Measurements from ENCODE around the gene CELA3A.
"Not testable (repeated sequence)": the region's sequence is repeated elsewhere in the genome, so short reads cannot be mapped to it uniquely, and the experiment has no call there.

The CELA3A gene, protein sequence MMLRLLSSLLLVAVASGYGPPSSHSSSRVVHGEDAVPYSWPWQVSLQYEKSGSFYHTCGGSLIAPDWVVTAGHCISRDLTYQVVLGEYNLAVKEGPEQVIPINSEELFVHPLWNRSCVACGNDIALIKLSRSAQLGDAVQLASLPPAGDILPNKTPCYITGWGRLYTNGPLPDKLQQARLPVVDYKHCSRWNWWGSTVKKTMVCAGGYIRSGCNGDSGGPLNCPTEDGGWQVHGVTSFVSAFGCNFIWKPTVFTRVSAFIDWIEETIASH

DNA sequence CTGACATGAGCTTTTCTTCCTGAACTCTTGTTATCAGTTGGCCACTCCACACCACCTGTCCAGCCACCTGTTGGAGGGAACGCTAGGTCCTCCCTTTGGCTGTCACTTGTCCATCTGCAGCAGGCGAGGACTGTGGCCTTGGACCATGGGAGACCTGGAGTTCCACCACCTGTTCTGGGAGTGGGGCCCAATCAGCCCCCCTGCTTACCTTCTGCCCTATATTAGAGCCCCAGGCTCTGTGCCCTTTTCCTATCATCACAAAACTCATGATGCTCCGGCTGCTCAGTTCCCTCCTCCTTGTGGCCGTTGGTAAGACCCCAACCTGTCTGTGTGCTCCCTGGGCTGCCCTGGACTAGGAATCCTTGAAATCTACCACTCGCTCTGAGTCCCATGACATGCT, at the start of gene CELA3A:
Gene CELA3A (plus strand): TSS at position 249 of the 400 bp plus-strand sequence. CDS start 18 bp downstream, at position 267.
- no peak for DNase-seq

DNA sequence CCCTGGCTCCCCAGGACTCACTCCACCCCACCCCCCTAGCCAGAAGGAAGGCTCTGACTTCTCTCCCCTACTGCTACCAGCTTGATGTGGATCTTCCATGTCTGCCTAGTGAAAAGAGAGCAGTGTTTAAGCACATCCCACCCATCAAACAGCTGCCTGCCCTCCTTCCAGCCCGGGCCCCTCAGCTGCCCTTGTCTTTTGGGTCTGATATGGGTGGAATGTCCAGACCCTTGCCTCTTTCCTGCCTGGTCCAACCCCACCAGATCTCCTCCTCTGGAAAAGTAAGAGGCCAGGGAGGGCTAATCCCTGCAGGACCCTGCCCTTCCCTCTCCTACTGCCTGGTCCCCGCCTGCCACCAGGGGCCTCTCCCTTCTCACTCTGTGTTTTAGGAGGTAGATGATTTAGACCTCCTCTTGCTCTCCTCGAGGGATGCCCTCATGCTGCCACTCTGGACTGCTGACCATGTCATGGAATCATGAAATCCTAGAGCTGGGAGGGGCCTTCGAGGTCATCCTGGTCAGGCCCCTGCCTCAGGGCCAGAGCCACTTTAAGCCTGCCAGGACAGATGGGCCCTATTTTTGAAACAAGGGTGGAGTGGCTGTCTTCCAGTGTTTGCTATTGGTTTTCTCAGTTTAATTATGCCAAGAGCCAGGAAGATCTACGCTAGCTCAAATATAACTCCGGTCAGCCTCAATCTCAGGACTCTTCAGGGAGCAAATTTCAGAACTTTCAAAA, 48.5 kb upstream of the CELA3A start:
- no peak for DNase-seq

DNA sequence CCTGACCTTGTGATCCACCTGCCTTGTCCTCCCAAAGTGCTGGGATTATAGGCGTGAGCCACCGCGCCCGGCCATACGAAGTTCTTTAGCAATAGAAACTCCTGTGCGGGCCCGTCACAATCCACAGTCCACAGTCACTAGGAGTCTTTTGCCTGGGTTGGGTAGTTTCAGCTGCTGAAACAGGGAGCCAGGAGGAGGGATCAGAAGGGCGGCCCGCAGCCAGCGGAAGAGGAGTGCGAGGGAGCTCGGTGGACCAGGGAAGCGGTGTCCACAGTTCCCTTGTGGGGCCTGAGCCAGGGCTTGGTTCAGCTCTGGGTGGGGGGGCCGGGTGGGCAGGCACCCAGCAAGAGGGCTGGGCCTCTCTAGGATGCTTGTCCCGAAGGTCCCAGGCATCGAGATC, 46.4 kb upstream of the CELA3A start:
- DNase-seq: no peak

DNA sequence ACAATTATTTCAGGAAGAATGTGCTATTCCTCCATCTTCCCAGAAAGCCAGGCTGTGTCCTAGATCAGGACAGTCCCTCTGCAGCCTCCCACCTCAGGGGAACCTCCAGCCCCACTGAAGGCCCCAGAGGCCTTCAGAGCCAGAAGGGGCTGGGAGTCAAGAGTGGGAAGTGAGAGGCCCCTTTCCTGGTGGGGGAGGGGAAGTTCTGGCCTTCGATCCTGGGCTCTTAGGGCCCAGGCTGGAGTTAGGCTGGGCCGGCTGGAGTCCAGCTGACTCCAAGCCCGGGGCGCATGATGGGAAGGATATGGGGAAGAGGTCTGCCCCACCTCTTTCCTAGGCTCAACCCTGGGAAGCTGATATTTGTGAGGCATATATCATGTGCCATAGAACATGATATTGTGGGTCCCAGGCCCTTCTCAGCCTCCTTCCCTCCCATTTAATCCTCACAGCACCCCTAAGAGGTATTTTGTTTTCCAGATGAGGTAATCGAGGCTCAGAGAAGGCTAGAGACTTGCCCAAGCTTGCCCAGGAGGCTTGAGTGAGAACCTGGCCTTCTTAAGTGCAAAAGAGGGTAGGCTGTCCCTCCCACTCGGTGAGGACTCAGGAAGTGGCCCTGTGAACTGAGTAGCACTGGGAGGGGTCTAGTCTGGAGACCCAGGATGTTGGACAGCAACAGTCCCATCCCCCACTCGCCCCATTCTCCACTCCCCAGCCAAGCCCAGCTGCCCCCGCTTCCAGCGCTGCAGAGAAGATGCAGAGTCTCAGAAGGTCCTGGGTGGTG, 45.8 kb upstream of the CELA3A start:
- DNase-seq: no peak

DNA sequence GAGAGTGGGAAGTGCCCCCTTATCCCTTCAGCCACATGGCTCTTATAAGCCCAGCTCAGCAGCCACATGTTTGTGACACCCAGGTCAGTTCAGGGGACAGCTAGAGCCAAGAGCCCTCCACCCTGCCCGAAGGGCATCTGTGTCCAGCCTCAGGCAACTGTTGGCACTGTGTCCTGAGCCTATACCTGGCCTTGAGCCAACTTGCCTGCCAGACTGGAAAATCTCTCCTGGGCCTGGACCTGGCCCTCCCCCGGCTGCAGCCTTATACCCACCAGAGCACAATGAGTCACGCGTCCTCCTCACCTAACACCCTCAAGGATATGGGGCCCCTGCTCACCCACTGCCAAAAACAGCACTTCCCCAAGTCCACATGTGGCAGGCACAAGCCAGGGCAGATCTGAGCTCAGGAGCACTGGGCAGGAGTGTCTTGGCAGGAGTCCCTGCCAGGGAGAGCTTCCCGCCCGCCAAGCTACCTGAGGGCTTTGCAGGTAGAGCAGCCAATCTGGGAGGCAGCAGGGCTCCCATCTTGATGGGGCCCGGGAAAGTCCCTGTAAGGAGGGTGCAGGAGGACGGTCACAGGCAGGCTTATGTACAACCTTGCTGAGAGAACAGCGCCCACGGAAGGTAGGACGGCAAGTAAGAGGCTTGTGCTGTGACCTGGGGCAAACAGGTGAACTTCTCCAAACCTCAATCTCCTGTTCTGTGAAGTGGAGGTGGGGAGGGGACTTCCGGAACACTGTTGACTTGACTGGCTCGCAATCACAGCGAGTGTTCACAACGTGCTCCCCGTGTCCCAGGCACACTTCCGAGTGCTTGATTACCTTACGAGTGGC, 44.5 kb upstream of the CELA3A start:
- peak; percentile 49 for DNase-seq

DNA sequence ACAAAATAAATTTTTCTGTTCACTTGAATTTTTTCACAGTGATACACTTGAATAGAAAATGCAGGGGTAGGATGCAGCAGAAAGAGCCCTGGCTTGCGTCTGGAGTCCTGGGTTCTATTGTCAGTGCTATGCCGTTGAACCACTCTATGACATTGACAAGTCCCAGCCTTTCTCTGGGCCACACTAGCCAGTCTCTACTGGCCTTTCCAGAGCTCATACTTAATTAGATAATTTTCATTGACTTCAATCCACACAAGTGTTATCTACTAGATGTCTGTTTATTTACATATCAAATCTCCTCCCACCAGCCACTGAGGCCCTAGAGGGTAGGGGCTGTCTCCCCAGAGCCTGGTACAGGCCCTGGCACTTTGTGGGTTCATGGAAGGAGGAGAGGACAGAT, 40.1 kb upstream of the CELA3A start:
- no peak for DNase-seq

DNA sequence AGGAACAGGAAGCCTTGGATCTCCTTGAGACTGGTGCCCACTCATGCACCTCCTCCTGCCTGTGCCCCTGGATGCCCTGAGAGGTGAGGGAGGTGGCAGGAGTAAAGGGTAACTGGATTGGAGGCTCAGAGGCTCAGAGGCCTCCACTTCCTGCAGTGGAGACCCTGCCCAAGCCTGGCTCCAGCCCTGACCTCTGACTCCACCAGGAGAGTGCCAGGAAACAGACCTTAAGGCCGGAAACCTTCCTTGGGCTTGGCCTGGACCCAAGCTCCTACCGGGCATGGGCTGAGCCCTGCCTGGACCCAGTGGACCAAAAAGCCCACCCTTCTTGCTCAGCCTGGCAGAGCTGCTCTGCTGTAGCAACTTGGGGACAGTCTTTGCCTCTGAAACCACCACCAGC, 39.7 kb upstream of the CELA3A start:
- no peak for DNase-seq

DNA sequence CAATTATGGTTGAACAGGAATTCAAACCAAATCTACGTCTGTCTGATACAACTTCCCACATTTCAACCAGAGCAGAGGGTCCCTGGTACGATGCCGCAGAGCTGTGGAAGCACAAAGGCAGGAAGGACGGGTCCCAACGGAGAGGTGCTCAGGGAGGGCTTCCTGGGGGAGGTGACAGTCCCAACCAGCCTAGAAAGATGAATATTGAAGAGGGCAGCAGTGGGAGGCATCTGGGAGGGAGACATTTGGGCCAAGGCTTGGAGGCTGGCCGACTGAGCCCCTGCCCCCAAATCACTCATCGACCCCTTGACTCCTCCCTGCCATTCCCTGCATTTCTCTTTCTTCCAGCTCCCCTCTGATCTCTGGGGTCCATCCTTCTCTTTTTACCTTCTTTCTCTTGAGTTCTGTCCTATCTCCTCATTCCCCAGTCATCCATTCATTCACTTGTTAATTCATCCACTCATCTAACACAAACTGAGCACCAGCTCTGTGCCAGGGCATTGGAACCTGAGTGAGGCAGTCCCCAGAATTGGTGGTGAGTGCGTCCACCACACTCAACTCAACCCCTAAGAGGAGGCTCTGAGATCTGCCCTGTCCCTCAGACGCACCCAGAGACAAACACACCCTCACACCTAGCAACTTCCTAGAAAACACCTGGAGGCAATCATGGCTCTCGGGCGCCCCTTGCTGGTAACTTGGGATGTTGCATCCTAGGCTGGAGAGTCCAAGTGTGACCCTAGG, 37.8 kb upstream of the CELA3A start:
- peak; percentile 89 for DNase-seq

DNA sequence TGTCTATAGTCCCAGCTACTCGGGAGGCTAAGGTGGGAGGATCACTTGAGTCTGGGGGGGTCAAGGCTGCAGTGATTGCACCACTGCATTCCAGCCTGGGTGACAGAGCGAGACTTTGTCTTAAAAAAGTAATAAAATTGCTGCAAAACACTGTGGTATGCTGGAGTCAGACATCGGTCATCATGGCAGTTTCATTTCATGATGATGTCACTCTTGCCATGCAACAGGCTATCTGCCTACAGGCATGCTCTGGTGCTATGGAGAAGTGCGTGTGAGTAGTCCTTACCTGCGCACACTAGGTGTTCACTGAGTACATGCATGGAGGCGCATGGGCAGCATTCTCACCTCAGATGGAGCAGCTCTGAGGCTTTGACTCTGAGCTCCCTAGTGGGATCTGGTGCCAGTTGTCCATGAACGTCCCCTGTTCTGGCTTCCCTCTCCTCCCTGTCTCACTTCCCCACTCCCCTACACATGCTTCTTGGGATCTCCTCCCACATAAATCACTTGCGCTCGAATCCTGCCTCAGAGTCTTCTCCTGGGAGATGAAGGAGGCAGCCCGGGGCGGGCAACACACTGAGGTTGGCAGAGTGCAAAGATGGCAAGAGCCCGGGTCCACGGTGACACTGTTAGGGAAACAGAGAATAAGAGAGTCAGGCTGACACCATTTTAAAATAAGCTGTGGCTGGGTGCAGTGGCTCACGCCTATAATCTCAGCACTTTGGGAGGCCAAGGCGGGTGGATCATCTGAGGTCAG, 35.0 kb upstream of the CELA3A start:
- DNase-seq: no peak

DNA sequence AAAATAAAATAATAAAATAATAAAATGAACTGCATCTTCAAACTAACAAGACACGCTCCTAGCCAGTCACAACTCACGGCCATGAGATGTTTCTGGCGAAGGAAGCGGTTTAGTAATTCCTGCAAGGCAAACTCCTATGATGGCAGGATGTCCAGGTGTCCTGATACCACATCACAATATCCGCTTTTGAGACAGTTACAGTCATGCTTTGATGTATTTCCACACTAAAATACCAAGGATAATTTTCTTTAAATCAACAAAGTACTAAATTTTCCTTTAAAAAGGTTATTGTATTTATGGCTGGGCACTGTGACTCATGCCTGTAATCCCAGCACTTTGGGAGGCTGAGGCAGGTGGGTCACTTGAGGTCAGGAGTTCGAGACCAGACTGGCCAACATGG, 34.2 kb upstream of the CELA3A start:
- not testable (repeated sequence) for DNase-seq

DNA sequence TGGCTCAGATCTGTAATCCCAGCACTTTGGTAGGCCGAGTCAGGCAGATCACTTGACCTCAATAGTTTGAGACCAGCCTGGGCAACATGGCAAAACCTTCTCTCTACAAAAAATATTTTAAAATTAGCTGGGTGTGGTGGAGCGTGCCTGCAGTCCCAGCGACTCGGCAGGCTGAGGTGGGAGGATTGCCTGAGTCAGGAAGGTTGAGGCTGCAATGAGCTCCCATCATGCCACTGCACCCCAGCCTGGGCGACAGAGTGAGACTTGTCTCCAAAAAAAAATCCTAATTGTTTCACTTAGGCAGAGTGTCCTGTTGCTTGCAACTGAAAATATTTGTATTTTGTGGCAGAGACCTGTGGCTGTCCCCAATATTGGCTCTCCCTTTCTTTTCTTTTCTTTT, 32.4 kb upstream of the CELA3A start:
- DNase-seq: not testable (repeated sequence)

DNA sequence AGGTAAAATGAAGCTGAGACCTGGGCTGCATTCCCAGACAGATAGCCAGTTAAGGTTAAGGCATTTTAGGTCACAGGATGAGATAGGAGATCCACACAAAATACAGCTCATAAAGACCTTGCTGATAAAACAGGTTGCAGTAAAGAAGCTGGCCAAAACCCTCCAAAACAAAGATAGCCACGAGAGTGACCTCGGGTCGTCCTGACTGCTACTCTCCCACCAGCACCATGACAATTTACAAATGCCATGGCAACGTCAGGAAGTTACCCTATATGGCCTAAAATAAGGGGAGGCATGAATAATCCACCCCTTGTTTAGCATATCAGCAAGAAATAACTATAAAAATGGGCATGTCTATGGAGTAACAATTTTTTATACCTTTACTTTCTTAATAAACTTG, 30.9 kb upstream of the CELA3A start:
- not testable (repeated sequence) for DNase-seq

DNA sequence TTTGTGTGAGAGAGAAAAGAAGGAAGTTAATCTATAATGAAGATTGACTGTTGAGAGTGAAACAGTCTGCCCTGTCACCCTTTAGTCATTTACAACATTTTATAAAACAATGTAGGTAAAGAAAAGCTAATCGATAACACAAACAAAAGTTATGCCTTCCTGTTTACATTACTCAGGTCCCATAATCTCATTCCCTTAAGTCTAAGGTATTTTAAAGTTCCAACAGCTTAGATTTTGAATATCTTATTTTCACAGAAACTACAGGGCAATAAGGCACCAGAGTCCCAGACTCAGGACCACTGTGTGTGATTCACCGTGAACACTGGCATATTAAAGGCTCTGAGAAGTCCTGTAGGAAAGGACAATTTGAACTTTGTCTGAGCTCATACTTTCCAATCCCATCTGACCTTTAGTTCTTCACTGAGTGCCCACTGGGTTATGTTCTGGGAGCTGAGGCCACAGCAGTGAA, 28.4 kb upstream of the CELA3A start:
- DNase-seq: not testable (repeated sequence)

DNA sequence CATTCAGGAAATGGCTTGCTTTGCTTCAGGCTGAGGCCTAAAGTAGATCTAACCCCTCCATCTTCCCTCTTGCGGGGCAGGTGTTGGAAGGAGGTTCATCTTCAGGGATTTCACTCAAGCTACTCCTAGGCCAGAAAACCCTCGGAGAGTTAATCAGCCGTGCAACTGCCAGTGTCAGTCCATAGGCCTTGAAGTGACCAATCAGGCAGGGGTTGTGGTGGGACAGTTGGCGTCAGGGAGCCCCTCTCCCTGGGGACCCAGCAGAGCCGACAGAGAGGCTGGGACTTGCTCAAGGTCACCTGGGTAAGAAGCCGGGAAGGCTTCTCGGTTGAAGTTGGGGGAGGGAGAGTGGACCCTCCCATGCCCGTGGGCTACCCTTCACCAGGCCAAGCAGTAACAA, 27.5 kb upstream of the CELA3A start:
- not testable (repeated sequence) for DNase-seq

DNA sequence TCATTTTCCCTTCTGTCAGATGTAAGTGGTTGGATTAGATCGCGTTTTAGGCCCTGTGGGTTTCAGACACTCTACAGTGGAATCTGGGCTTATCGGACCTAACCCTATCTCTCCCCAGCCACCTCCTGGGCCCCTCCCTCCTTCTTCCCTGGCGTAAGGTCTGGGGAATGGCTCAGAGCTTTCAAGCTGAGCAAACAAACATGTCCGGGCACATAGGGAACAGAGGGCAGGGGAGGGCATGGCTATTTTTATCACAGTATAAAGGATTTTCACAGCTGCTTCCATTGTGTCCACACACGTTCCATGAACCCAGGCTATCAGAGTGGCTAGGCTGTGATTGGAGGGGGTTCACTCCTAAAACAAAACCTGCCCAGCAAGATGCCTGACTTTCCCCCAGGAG, 26.8 kb upstream of the CELA3A start:
- DNase-seq: not testable (repeated sequence)

DNA sequence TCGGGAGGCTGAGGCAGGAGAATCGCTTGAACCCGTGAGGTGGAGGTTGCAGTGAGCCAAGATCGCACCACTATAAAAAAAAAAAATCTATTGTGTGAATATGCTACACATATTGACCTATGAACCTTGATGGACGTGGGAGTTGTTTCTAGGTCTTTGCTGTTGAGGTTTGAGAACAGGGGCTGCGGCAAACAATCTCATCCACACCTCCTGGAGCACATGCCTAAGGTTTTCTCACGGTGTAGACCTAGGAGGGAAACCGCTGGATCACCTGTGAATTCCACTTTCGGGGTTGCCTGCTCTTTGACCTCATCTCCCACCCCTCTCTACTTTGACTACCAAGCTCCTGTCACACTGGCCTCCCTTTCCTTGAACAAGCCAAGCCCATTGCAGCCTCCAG, 26.2 kb upstream of the CELA3A start:
- DNase-seq: not testable (repeated sequence)

DNA sequence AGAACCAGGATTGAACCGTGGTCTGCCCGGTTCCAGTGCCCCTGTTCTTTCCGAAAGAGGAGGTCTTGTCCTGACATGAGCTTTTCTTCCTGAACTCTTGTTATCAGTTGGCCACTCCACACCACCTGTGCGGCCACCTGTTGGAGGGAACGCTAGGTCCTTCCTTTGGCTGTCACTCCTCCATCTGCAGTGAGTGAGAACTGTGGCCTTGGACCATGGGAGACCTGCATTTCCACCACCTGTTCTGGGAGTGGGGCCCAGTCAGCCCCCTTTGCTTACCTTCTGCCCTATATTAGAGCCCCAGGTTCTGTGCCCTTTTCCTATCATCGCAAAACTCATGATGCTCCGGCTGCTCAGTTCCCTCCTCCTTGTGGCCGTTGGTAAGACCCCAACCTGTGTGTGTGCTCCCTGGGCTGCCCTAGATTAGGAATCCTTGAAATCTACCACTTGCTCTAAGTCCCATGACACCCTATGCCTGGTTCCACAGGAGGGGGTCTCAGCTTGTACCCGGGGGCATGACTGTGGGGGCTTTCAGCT, 24.7 kb upstream of the CELA3A start, which contains the start of gene CELA3B:
Gene CELA3B (plus strand): TSS at position 320 of the 537 bp plus-strand sequence. CDS start 18 bp downstream, at position 338.
- not testable (repeated sequence) for DNase-seq

DNA sequence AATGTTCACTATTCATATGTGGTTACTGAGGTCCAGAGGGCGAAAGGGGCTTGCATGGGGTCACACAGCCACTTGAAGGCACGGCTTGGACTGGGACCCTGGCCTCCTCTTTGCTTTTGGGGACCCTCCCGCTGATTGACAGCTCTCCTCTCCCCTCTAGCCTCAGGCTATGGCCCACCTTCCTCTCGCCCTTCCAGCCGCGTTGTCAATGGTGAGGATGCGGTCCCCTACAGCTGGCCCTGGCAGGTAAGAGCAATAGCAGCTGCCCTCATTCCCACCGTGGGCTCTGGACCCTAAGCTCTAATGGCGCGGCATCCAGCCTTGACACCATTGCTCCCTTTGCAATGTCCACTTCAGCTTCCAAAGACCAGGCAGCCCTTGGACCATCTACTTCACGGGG, 23.2 kb upstream of the CELA3A start:
- DNase-seq: not testable (repeated sequence)

DNA sequence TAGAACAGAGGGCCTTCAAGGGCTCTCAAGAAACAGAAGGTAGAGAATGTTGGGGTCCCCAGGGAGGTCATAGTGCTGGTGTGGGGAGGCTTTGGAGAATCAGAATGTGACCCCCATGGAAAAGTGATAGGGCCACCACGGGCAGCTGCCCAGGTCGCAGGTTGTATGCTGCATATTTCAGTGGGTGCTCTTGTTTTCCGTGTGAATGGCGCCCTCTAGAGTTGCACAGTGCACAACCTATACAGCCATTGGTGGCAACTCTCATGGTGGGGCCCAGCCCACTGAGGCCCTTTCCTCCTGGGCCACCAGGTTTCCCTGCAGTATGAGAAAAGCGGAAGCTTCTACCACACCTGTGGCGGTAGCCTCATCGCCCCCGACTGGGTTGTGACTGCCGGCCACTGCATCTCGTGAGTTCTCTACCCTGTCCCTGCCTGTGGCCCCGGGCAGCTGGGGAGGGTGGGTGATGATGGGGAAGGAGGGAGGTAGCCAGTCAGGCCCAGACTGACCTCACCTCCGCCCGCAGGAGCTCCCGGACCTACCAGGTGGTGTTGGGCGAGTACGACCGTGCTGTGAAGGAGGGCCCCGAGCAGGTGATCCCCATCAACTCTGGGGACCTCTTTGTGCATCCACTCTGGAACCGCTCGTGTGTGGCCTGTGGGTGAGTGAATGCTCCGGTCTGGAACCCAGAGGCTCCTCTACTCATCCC, 20.8 kb upstream of the CELA3A start:
- DNase-seq: not testable (repeated sequence)

DNA sequence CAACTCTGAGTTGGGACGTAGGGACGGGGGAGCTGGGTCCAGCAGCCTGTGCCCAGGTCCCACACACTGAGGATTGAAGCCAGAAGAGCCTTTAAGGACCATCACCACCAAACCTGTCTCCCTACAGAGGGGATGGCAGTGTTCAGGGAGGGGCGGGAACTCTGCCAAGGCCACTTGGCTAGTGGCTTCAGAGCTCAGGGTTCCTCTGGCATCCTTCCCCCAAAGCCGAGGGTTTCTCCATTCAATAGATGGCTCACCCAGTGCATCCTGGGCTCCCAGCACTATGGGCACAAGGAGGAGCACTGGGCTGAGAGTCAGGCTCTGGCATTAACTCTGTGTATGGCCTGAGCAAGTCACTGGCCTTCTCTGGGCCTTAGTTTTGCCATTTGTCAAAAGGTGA, 20.2 kb upstream of the CELA3A start:
- not testable (repeated sequence) for DNase-seq

Data from activated CD4-positive, alpha-beta T cell treated with anti-CD3 and anti-CD28 coated beads for 48 hours (primary cell).